NB4 (cell line): ENCODE data around the gene DGCR2.
A peak's percentile ranks its signal among the peaks of the same experiment; 100 is the strongest.

Source experiments
- MAX ChIP-seq: IDR thresholded peaks from 2 replicates; pipeline ENCODE4 v1.6.1; 2011; ENCODE audit warnings: low read depth, low read length
- POLR2A ChIP-seq: IDR thresholded peaks from 2 replicates; pipeline ENCODE4 v1.6.1; 2011; ENCODE audit warnings: mild to moderate bottlenecking; ENCODE audit not compliant: insufficient read length; ENCODE audit errors: extremely low read depth
- TF ChIP-seq, protein P1 (sequence below): IDR thresholded peaks from one replicate; pipeline ENCODE4 v1.5.1; 2012; ENCODE audit warnings: low read depth, low read length

DNA sequence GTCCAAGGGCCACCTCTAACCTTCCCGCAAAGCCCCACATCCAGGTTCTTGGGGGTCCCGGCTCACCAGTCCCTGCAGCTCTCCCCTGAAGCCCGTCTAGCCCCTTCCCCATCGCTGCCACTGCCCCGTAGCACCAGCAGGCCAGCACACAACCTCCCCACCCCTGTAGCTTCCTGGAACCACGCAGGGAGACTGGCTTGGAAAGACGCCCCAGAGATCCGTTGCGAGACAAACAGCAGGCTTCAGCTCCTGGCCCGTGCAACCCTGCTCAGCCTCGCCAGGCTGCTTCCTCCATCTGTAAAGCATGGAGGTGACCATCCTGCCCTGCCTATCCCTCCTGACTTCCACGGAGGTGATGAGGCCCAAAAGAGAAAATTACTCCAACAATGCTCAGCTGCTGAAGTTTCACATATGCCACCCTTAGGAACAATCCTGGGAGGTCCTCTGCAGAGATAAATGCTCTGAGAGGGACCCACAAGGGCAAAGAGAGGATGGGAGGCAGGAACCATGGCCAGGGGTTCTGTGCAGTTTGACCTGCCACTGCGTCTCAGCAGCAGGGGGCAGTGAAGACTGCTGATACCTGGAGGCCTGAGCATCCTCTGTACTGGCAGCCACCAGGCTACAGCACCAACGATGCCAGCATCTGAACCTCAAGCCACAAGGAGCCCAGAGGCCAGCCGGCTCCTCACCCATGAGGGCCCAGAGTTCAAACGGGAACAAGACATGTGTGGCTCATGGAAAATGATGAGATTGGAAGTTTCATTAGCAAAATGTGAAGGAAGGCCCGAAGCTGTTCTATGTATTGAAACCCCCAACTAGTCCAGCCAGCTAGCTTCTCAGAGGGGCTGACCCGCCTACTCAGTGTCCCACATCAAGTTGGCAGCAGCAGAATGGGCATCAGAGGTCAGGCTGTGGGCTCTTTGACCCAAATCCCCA, 16.1 kb downstream of the DGCR2 start:
- no peak for TF ChIP-seq MAX
- TF ChIP-seq, protein P1, sequence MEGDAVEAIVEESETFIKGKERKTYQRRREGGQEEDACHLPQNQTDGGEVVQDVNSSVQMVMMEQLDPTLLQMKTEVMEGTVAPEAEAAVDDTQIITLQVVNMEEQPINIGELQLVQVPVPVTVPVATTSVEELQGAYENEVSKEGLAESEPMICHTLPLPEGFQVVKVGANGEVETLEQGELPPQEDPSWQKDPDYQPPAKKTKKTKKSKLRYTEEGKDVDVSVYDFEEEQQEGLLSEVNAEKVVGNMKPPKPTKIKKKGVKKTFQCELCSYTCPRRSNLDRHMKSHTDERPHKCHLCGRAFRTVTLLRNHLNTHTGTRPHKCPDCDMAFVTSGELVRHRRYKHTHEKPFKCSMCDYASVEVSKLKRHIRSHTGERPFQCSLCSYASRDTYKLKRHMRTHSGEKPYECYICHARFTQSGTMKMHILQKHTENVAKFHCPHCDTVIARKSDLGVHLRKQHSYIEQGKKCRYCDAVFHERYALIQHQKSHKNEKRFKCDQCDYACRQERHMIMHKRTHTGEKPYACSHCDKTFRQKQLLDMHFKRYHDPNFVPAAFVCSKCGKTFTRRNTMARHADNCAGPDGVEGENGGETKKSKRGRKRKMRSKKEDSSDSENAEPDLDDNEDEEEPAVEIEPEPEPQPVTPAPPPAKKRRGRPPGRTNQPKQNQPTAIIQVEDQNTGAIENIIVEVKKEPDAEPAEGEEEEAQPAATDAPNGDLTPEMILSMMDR: peak; percentile 44
- no peak for TF ChIP-seq POLR2A
